Measurements from ENCODE around the gene UBXN2A. TPM values are rescaled to one million over a fixed set of nuclear protein-coding genes. Genes with fewer than 3 reads are reported as not detected.

Gene UBXN2A
- total RNA-seq, 1 donor from 2014 or later = 3.0 TPM

- intact Hi-C loops (cut with DNase I) = loop anchor here (2.0 kb wide), 1 partner anchor 120 kb away; the partner anchor contains the start of gene ATAD2B
- no peaks in the 10 kb centered on the region for H3K36me3 ChIP-seq
- H3K27ac ChIP-seq = peak overlapping the region; percentile 11 to 68
Measured at GRCh38 chr2:24046599-24046929, 106.3 kb downstream of the UBXN2A start.

GRCh38 chr2:24046930-24047702 lies 106.9 kb downstream of the UBXN2A start, which contains the start of gene WDCP:
WDCP (minus strand) TSS chr2:24047391; CDS start chr2:24039494, 7,897 bp downstream.
- peaks cover 0 to 17% of the 10 kb centered on the region in 2 donors for H3K4me1 ChIP-seq
- no peak for TF ChIP-seq CTCF (IDR thresholded peaks at IDR 0.05)
- intact Hi-C loops (cut with DNase I) = loop anchor here (1.0 to 2.0 kb wide), 2 partner anchors 29 to 120 kb away; partner anchors contain the start of genes ATAD2B and SF3B6
- DNase-seq (ENCODE audit: low spot score in 2 of 2) = peak; percentile 96 to 99
- no peaks in the 10 kb centered on the region for H3K36me3 ChIP-seq
- no peaks in the 10 kb centered on the region for H3K9me3 ChIP-seq
- peak within 1 kb of the TSS; percentile 79 to 86 for H3K4me3 ChIP-seq
- H3K27ac ChIP-seq = peak within 1 kb of the TSS; percentile 68 to 75
- no peaks in the 10 kb centered on the region for H3K27me3 ChIP-seq

More at GRCh38 chr2:24046599-24046929, 106.3 kb downstream of the UBXN2A start:
- TF ChIP-seq CTCF (IDR thresholded peaks at IDR 0.05) = no peak
- Histone ChIP-seq H3K27me3 (no peaks in the 10 kb centered on the region), H3K4me3 (peak overlapping the region; percentile 79 to 86), H3K4me1 (peaks cover 0 to 17% of the 10 kb centered on the region in 2 donors), H3K9me3 (no peaks in the 10 kb centered on the region)
- no peak for DNase-seq (ENCODE audit: low spot score in 2 of 2)

- Histone ChIP-seq H3K36me3 (no peaks in the 10 kb centered on the region), H3K4me1 (peaks cover 0 to 17% of the 10 kb centered on the region in 2 donors), H3K9me3 (no peaks in the 10 kb centered on the region), H3K4me3 (peak overlapping the region; percentile 31 to 86), H3K27ac (peak overlapping the region in 1 of 2 donors; percentile 38), H3K27me3 (no peaks in the 10 kb centered on the region)
- no peak for DNase-seq (ENCODE audit: low spot score in 2 of 2)
- no peak for TF ChIP-seq CTCF (IDR thresholded peaks at IDR 0.05)
- intact Hi-C loops (cut with DNase I) = loop anchor here (1.0 to 2.0 kb wide), 3 partner anchors 29 to 121 kb away; partner anchors contain the start of genes ATAD2B, FAM228B, PFN4 and SF3B6
Measured at GRCh38 chr2:24047703-24048033, 107.4 kb downstream of the UBXN2A start.

GRCh38 chr2:24048769-24049484 lies 108.7 kb downstream of the UBXN2A start:
- H3K4me3 ChIP-seq = peak overlapping the region; percentile 61 to 95
- H3K4me1 ChIP-seq = peaks cover 0 to 17% of the 10 kb centered on the region in 2 donors
- DNase-seq (ENCODE audit: low spot score in 2 of 2) = no peak
- H3K27me3 ChIP-seq = no peaks in the 10 kb centered on the region
- TF ChIP-seq CTCF (IDR thresholded peaks at IDR 0.05) = no peak
- no peaks in the 10 kb centered on the region for H3K9me3 ChIP-seq
- H3K36me3 ChIP-seq = no peaks in the 10 kb centered on the region
- intact Hi-C loops (cut with DNase I) = loop anchor here (2.0 kb wide), 1 partner anchor 74 kb away; the partner anchor contains the start of genes FAM228B and PFN4
- H3K27ac ChIP-seq = peak overlapping the region; percentile 65 to 82

- H3K9me3 ChIP-seq = no peaks in the 10 kb centered on the region
- no peaks in the 10 kb centered on the region for H3K27me3 ChIP-seq
- peaks cover 0 to 17% of the 10 kb centered on the region in 2 donors for H3K4me1 ChIP-seq
- H3K36me3 ChIP-seq = no peaks in the 10 kb centered on the region
- TF ChIP-seq CTCF (IDR thresholded peaks at IDR 0.05) = no peak
- DNase-seq (ENCODE audit: low spot score in 2 of 2) = peak in 1 of 2 donors; percentile 82
- peak within 1 kb of the TSS; percentile 61 to 95 for H3K4me3 ChIP-seq
- intact Hi-C loops (cut with DNase I) = loop anchor here (2.0 kb wide), 1 partner anchor 73 kb away; the partner anchor contains the start of genes FAM228B and PFN4
- peak within 1 kb of the TSS; percentile 65 to 82 for H3K27ac ChIP-seq
Measured at GRCh38 chr2:24049485-24050021, 109.3 kb downstream of the UBXN2A start, which contains the start of gene FKBP1B. FKBP1B (plus strand) TSS chr2:24049741; CDS start chr2:24049850, 109 bp downstream.
